H1 (cell line): ENCODE measurements around the gene SEPTIN5. TPM values are rescaled to one million over a fixed set of nuclear protein-coding genes. Genes with fewer than 3 reads are reported as not detected.

Source experiments
- BACH1 ChIP-seq: IDR thresholded peaks from 2 replicates; pipeline ENCODE4 v1.6.1; 2012; ENCODE audit warnings: low read length, improper control_type of control experiment
- CBX8 ChIP-seq: fragments of 300-800, 300-1000 bp; sonication (generic); IDR thresholded peaks from 2 replicates; pipeline ENCODE4 v1.7.1; 2016; ENCODE audit warnings: low read depth, low read length, borderline replicate concordance
- CTCF ChIP-seq, 3 experiments: IDR thresholded peaks; 1 replicate in 2 of 3; 2 replicates in 1 of 3; pipeline versions ENCODE4 v1.5.1 to v1.6.1; 2011; ENCODE audit warnings: low read length in 3 of 3, mild to moderate bottlenecking in 3 of 3, inconsistent platforms in 2 of 3, low read depth in 1 of 3, moderate library complexity in 1 of 3; ENCODE audit not compliant: insufficient read depth in 1 of 3; ENCODE audit errors: control extremely low read depth in 1 of 3
- GTF2F1 ChIP-seq: IDR thresholded peaks from 2 replicates; pipeline ENCODE4 v1.6.1; 2012; ENCODE audit warnings: low read depth, low read length, improper control_type of control experiment, borderline replicate concordance
- HDAC6 ChIP-seq: IDR thresholded peaks from one replicate; pipeline ENCODE4 v1.7.1; 2012; ENCODE audit warnings: low read depth, mild to moderate bottlenecking, inconsistent platforms, low read length, moderate library complexity
- MAX ChIP-seq: IDR thresholded peaks from 2 replicates; pipeline ENCODE4 v1.6.1; 2012; ENCODE audit warnings: inconsistent platforms
- SIX5 ChIP-seq: IDR thresholded peaks from 2 replicates; pipeline ENCODE4 v1.6.1; 2011; ENCODE audit warnings: mild to moderate bottlenecking, low read depth, low read length
- SRF ChIP-seq: IDR thresholded peaks from 2 replicates; pipeline ENCODE4 v1.6.1; 2011; ENCODE audit warnings: mild to moderate bottlenecking, low read depth, low read length, moderate library complexity
- polyA plus RNA-seq, 7 experiments: library from polyadenylated mRNA; depleted of rRNA in 3 of 7; stranded (reverse) in 5 of 7; unstranded in 2 of 7; fragments of >200 nt in 5 of 7; fragments of 200-250 nt in 2 of 7; gene quantifications; 1 replicate in 5 of 7; 2 replicates in 1 of 7; 4 replicates in 1 of 7; pipeline versions ENCODE4 v1.2.1 to v1.2.3, GENCODE V29; 2011 to 2013; ENCODE audit warnings: missing spikeins in 2 of 7, mixed read lengths in 2 of 7
- total RNA-seq: library from RNA; stranded (reverse); fragmentation: NEBNext Ultra II Directional; extraction: Animal tissue kit (Norgen Biotek cat#: 25700); gene quantifications from 2 replicates; pipeline ENCODE4 v1.2.1, GENCODE V29; 2021
- TF ChIP-seq, protein P1 (sequence below): fragments of 300-600 bp; sonication (generic); IDR thresholded peaks from 2 replicates; pipeline ENCODE4 v1.7.1; 2012; ENCODE audit warnings: low read length, moderate library complexity, mild to moderate bottlenecking, inconsistent platforms; ENCODE audit not compliant: insufficient replicate concordance

SEPTIN5 gene
- total and polyA plus RNA-seq, 2 of the 8 experiments (the other 6 are each of a cell fraction or from before 2014, with no cell fraction given) = 6.0 to 8.6 TPM

DNA sequence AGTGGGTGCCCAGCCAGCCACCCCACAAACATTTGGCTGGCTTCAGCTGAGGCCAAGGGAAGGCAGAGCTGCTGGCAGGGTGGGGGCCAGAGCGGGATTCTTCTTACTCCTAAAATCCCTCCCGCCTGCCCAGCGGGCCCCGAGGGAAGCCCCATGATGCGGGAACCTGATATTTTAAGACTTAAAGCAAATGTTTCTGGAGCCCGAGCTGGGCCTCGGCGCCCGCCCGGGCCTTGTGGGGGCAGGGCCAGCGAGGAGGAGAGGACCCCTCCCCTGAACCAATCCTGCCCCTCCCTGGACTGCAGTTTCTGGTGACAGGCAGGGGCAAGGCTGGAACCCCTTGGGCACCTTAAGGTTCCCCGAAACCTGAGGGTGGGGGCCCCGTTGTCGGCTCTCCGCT is 26.3 kb downstream of the SEPTIN5 start (continued):
- TF ChIP-seq, protein P1, sequence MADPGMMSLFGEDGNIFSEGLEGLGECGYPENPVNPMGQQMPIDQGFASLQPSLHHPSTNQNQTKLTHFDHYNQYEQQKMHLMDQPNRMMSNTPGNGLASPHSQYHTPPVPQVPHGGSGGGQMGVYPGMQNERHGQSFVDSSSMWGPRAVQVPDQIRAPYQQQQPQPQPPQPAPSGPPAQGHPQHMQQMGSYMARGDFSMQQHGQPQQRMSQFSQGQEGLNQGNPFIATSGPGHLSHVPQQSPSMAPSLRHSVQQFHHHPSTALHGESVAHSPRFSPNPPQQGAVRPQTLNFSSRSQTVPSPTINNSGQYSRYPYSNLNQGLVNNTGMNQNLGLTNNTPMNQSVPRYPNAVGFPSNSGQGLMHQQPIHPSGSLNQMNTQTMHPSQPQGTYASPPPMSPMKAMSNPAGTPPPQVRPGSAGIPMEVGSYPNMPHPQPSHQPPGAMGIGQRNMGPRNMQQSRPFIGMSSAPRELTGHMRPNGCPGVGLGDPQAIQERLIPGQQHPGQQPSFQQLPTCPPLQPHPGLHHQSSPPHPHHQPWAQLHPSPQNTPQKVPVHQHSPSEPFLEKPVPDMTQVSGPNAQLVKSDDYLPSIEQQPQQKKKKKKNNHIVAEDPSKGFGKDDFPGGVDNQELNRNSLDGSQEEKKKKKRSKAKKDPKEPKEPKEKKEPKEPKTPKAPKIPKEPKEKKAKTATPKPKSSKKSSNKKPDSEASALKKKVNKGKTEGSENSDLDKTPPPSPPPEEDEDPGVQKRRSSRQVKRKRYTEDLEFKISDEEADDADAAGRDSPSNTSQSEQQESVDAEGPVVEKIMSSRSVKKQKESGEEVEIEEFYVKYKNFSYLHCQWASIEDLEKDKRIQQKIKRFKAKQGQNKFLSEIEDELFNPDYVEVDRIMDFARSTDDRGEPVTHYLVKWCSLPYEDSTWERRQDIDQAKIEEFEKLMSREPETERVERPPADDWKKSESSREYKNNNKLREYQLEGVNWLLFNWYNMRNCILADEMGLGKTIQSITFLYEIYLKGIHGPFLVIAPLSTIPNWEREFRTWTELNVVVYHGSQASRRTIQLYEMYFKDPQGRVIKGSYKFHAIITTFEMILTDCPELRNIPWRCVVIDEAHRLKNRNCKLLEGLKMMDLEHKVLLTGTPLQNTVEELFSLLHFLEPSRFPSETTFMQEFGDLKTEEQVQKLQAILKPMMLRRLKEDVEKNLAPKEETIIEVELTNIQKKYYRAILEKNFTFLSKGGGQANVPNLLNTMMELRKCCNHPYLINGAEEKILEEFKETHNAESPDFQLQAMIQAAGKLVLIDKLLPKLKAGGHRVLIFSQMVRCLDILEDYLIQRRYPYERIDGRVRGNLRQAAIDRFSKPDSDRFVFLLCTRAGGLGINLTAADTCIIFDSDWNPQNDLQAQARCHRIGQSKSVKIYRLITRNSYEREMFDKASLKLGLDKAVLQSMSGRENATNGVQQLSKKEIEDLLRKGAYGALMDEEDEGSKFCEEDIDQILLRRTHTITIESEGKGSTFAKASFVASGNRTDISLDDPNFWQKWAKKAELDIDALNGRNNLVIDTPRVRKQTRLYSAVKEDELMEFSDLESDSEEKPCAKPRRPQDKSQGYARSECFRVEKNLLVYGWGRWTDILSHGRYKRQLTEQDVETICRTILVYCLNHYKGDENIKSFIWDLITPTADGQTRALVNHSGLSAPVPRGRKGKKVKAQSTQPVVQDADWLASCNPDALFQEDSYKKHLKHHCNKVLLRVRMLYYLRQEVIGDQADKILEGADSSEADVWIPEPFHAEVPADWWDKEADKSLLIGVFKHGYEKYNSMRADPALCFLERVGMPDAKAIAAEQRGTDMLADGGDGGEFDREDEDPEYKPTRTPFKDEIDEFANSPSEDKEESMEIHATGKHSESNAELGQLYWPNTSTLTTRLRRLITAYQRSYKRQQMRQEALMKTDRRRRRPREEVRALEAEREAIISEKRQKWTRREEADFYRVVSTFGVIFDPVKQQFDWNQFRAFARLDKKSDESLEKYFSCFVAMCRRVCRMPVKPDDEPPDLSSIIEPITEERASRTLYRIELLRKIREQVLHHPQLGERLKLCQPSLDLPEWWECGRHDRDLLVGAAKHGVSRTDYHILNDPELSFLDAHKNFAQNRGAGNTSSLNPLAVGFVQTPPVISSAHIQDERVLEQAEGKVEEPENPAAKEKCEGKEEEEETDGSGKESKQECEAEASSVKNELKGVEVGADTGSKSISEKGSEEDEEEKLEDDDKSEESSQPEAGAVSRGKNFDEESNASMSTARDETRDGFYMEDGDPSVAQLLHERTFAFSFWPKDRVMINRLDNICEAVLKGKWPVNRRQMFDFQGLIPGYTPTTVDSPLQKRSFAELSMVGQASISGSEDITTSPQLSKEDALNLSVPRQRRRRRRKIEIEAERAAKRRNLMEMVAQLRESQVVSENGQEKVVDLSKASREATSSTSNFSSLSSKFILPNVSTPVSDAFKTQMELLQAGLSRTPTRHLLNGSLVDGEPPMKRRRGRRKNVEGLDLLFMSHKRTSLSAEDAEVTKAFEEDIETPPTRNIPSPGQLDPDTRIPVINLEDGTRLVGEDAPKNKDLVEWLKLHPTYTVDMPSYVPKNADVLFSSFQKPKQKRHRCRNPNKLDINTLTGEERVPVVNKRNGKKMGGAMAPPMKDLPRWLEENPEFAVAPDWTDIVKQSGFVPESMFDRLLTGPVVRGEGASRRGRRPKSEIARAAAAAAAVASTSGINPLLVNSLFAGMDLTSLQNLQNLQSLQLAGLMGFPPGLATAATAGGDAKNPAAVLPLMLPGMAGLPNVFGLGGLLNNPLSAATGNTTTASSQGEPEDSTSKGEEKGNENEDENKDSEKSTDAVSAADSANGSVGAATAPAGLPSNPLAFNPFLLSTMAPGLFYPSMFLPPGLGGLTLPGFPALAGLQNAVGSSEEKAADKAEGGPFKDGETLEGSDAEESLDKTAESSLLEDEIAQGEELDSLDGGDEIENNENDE = no peak
- TF ChIP-seq SRF = no peak
- TF ChIP-seq MAX = no peak
- no peak for TF ChIP-seq BACH1
- no peak for TF ChIP-seq CBX8
- no peak for TF ChIP-seq GTF2F1
- no peak for TF ChIP-seq HDAC6
- no peak for TF ChIP-seq SIX5
- no peak for TF ChIP-seq CTCF (IDR thresholded peaks at IDR 0.05; ENCODE audit: control extremely low read depth in 1 of 3, insufficient read depth in 1 of 3, low read depth in 1 of 3, low read length in 3 of 3)
